GM12878 (cell line): ENCODE measurements around the gene PRAMEF2. TPM values are rescaled to one million over a fixed set of nuclear protein-coding genes. Genes with fewer than 3 reads are reported as not detected.

Experiments
- ATAC-seq: fragments of 200-7000 bp; cut with Tn5 transposase; 3 replicates; pipeline ENCODE4 v1.9.1; 2020; ENCODE audit warnings: mild to moderate bottlenecking, moderate library complexity
- BruUV-seq: library from RNA; stranded (reverse); fragments of 400-500 nt; replicated peaks from 2 replicates; lab custom pipeline; 2021; lab: Mats Ljungman, UMichigan
- CTCF ChIA-PET: fragments of 300-600 bp; sonication (Branson Sonifier 250); formaldehyde crosslinking; extraction: SDS; loops from one replicate; lab custom pipeline; 2021; ENCODE audit warnings: inconsistent platforms; lab: Yijun Ruan, JAX
- POLR2A ChIA-PET: fragments of 350-600 bp; formaldehyde crosslinking; extraction: SDS; loops from one replicate; lab custom pipeline; 2021; ENCODE audit warnings: inconsistent platforms; lab: Charles Lee
- RAD21 ChIA-PET: fragments of 300-600 bp; sonication (Branson Sonifier 250); formaldehyde crosslinking; loops from one replicate; lab custom pipeline; 2023; ENCODE audit warnings: antibody characterized with exemption; ENCODE audit not compliant: unreplicated experiment; lab: Charles Lee
- SMC1A ChIA-PET: fragments of 300-600 bp; sonication (Branson Sonifier 250); formaldehyde crosslinking; loops from one replicate; lab custom pipeline; 2023; ENCODE audit not compliant: unreplicated experiment, uncharacterized antibody; lab: Charles Lee
- DNase-seq: peaks from one replicate; pipeline ENCODE4 v3.0.0-alpha.2; 2011; ENCODE audit warnings: low read depth, low spot score
- FAIRE-seq: peaks from 3 replicates; lab custom pipeline; 2011; peaks lifted over from hg19 to GRCh38; lab: Jason Lieb, UNC
- H2AFZ ChIP-seq: 2 replicates; pipeline ENCODE4 v1.6.0; 2011; ENCODE audit warnings: low read depth, low read length, control low read depth; ENCODE audit not compliant: control insufficient read depth
- H3K27ac ChIP-seq: 2 replicates; pipeline ENCODE4 v1.5.1; 2011; ENCODE audit warnings: control low read depth; ENCODE audit not compliant: control insufficient read depth, insufficient read depth
- H3K27me3 ChIP-seq, 2 experiments: replicated peaks in 1 of 2; 2 replicates each; pipeline versions ENCODE4 v1.6.0 to v1.6.1; 2011; ENCODE audit warnings: low read length in 1 of 2; ENCODE audit not compliant: control insufficient read depth in 2 of 2, insufficient read depth in 2 of 2
- H3K36me3 ChIP-seq, 2 experiments: 2 replicates each; pipeline ENCODE4 v1.5.1; 2011; ENCODE audit warnings: low read length in 1 of 2; ENCODE audit not compliant: control insufficient read depth in 2 of 2, insufficient read depth in 2 of 2
- H3K4me1 ChIP-seq: 2 replicates; pipeline ENCODE4 v1.6.1; 2011; ENCODE audit warnings: mild to moderate bottlenecking, low read length, moderate library complexity, mixed read lengths; ENCODE audit not compliant: control insufficient read depth, insufficient read depth
- H3K4me2 ChIP-seq: 2 replicates; pipeline ENCODE4 v1.6.0; 2011; ENCODE audit warnings: control low read depth; ENCODE audit not compliant: control insufficient read depth, insufficient read depth
- H3K4me3 ChIP-seq: fragments of 200-600 bp; sonication (generic); 2 replicates; pipeline ENCODE4 v1.5.1; 2016
- H3K79me2 ChIP-seq: 2 replicates; pipeline ENCODE4 v1.6.0; 2011; ENCODE audit warnings: low read length; ENCODE audit not compliant: control insufficient read depth, insufficient read depth
- H3K9ac ChIP-seq: 2 replicates; pipeline ENCODE4 v1.8.0; 2011; ENCODE audit warnings: low read length, control low read depth, mixed read lengths; ENCODE audit not compliant: control insufficient read depth, insufficient read depth
- H3K9me3 ChIP-seq: replicated peaks from 3 replicates; pipeline ENCODE4 v1.5.1; 2011; ENCODE audit warnings: mild to moderate bottlenecking, low read length; ENCODE audit not compliant: control insufficient read depth, insufficient read depth
- H4K20me1 ChIP-seq: 2 replicates; pipeline ENCODE4 v1.6.0; 2011; ENCODE audit not compliant: control insufficient read depth, insufficient read depth
- ASH2L ChIP-seq: fragments of 300-600, 200-600 bp; sonication (generic); IDR thresholded peaks from 2 replicates; pipeline ENCODE4 v1.6.1; 2017; ENCODE audit warnings: low read depth, mild to moderate bottlenecking, borderline replicate concordance
- BMI1 ChIP-seq: fragments of 450-650 bp; IDR thresholded peaks from 2 replicates; pipeline ENCODE4 v1.6.1; 2016; ENCODE audit warnings: mild to moderate bottlenecking, moderate library complexity, borderline replicate concordance
- CREB1 ChIP-seq: IDR thresholded peaks from 2 replicates; pipeline ENCODE4 v1.6.1; 2012; ENCODE audit warnings: low read depth, mild to moderate bottlenecking, inconsistent platforms
- CUX1 ChIP-seq: IDR thresholded peaks from 2 replicates; pipeline ENCODE4 v1.6.1; 2012; ENCODE audit warnings: improper control_type of control experiment, low read depth, low read length; ENCODE audit not compliant: insufficient replicate concordance
- FOXK2 ChIP-seq: fragments of 450-650 bp; IDR thresholded peaks from 2 replicates; pipeline ENCODE4 v1.6.1; 2017; ENCODE audit warnings: mild to moderate bottlenecking, moderate library complexity
- HCFC1 ChIP-seq: fragments of 150-350 bp; IDR thresholded peaks from 2 replicates; pipeline ENCODE4 v1.6.1; 2014; ENCODE audit warnings: low read length
- HDGF ChIP-seq: fragments of 450-650 bp; IDR thresholded peaks from 2 replicates; pipeline ENCODE4 v1.6.1; 2016; ENCODE audit warnings: antibody characterized with exemption
- HSF1 ChIP-seq: fragments of 150-350 bp; IDR thresholded peaks from 2 replicates; pipeline ENCODE4 v1.6.1; 2014; ENCODE audit warnings: mild to moderate bottlenecking, low read depth, low read length
- POLR2AphosphoS2 ChIP-seq: IDR thresholded peaks from 2 replicates; pipeline ENCODE4 v1.6.1; 2011; ENCODE audit warnings: low read depth, mild to moderate bottlenecking, low read length, improper control_type of control experiment, moderate library complexity
- RAD21 ChIP-seq: IDR thresholded peaks from 2 replicates; pipeline ENCODE4 v1.6.1; 2011; ENCODE audit warnings: mild to moderate bottlenecking, low read depth, low read length, moderate library complexity; ENCODE audit not compliant: insufficient read depth
- WRNIP1 ChIP-seq: IDR thresholded peaks from 2 replicates; pipeline ENCODE4 v1.6.1; 2011; ENCODE audit warnings: low read depth, low read length, improper control_type of control experiment, borderline replicate concordance
- WGBS: methylation state at CpG from one replicate; pipeline ENCODE4 v1.1.6; 2016; ENCODE audit warnings: low lambda C conversion rate; ENCODE audit not compliant: insufficient replicate concordance, insufficient coverage; ENCODE audit errors: missing lambda C conversion rate; 5-methylcytosine and 5-hydroxymethylcytosine counted together
- in situ Hi-C: fragments of 300-500 bp; cut with MboI; formaldehyde crosslinking; loops from 9 replicates; pipeline ENCODE4 v1.14.3; 2018; ENCODE audit warnings: mixed read lengths
- intact Hi-C: fragments of 100-400 bp; cut with micrococcal nuclease; formaldehyde crosslinking; loops from one replicate; pipeline ENCODE4 v1.14.2; 2022; ENCODE audit not compliant: unreplicated experiment
- polyA plus RNA-seq, 11 experiments: library from polyadenylated mRNA; depleted of rRNA in 4 of 11; unstranded in 6 of 11; stranded (reverse) in 5 of 11; fragments of >200 nt; fragmentation: Nextera tagmentation in 4 of 11; fragmentation: Illumina TruSeq in 1 of 11; extraction: Ambion mirVana in 4 of 11; extraction: Trizol in 1 of 11; gene quantifications; 1 replicate in 1 of 11; 2 replicates in 10 of 11; pipeline versions ENCODE4 v1.2.1 to v1.2.3, GENCODE V29; 2011 to 2016; ENCODE audit warnings: inconsistent platforms in 2 of 11, missing spikeins in 2 of 11, low read depth in 1 of 11
- total RNA-seq, 4 experiments: library from RNA; depleted of rRNA in 3 of 4; stranded (reverse); fragments of >200 nt in 3 of 4; fragmentation: Illumina TruSeq in 1 of 4; extraction: Trizol in 1 of 4; gene quantifications; 2 replicates each; pipeline versions ENCODE4 v1.2.1 to v1.2.3, GENCODE V29; 2013 to 2021
- TF ChIP-seq, protein P1 (sequence below): IDR thresholded peaks from 2 replicates; pipeline ENCODE4 v1.6.1; 2011; ENCODE audit warnings: low read depth, mild to moderate bottlenecking, low read length, moderate library complexity, borderline replicate concordance; ENCODE audit errors: extremely low read depth
- TF ChIP-seq, protein P2 (sequence below): fragments of 450-650 bp; IDR thresholded peaks from 2 replicates; pipeline ENCODE4 v1.6.1; 2017; ENCODE audit warnings: mild to moderate bottlenecking, moderate library complexity

Gene PRAMEF2
- total and polyA plus RNA-seq, 10 of the 15 experiments (the other 5 are each of a cell fraction or from before 2014, with no cell fraction given), result not detected

- DNase-seq, result no peak
- no peaks in the 10 kb centered on the region; a peak in 1 of 4 replicates for H3K27me3 ChIP-seq
- no peak for ATAC-seq
- intact Hi-C loops, result no loop called here
- no peaks in the 10 kb centered on the region for H3K36me3 ChIP-seq
- ChIA-PET CTCF (no interaction called here), SMC1A (interaction anchor here (0.6 kb wide), 1 partner anchor 1928 kb away, joined by 4 read pairs; no protein-coding TSS in a partner anchor), POLR2A (no interaction called here), RAD21 (no interaction called here)
- H3K4me3 ChIP-seq, result no peak overlapping the region
- no peak overlapping the region for H3K9ac ChIP-seq
- no peaks in the 10 kb centered on the region for H4K20me1 ChIP-seq
- no TSS peak for BruUV-seq
- in situ Hi-C loops, result loop anchor here (25.0 kb wide), 1 partner anchor 426 kb away; the partner anchor contains the start of gene PRAMEF18
- no peaks in the 10 kb centered on the region for H3K4me1 ChIP-seq
- no peak overlapping the region for H3K27ac ChIP-seq
- no peaks in the 10 kb centered on the region for H3K79me2 ChIP-seq
- 0% methylated on average over 2 of the region's 2 CpGs for WGBS
- no peak overlapping the region for H2AFZ ChIP-seq
- no peak overlapping the region for H3K4me2 ChIP-seq
- FAIRE-seq, result no peak
- no peaks in the 10 kb centered on the region for H3K9me3 ChIP-seq
- TF ChIP-seq CUX1 (no peak), BMI1 (no peak), WRNIP1 (no peak), CREB1 (no peak), HDGF (no peak), HSF1 (no peak), ASH2L (no peak), HCFC1 (no peak), RAD21 (no peak), POLR2AphosphoS2 (no peak), FOXK2 (no peak)
- TF ChIP-seq, protein P1, sequence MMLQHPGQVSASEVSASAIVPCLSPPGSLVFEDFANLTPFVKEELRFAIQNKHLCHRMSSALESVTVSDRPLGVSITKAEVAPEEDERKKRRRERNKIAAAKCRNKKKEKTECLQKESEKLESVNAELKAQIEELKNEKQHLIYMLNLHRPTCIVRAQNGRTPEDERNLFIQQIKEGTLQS, result no peak
- TF ChIP-seq, protein P2, sequence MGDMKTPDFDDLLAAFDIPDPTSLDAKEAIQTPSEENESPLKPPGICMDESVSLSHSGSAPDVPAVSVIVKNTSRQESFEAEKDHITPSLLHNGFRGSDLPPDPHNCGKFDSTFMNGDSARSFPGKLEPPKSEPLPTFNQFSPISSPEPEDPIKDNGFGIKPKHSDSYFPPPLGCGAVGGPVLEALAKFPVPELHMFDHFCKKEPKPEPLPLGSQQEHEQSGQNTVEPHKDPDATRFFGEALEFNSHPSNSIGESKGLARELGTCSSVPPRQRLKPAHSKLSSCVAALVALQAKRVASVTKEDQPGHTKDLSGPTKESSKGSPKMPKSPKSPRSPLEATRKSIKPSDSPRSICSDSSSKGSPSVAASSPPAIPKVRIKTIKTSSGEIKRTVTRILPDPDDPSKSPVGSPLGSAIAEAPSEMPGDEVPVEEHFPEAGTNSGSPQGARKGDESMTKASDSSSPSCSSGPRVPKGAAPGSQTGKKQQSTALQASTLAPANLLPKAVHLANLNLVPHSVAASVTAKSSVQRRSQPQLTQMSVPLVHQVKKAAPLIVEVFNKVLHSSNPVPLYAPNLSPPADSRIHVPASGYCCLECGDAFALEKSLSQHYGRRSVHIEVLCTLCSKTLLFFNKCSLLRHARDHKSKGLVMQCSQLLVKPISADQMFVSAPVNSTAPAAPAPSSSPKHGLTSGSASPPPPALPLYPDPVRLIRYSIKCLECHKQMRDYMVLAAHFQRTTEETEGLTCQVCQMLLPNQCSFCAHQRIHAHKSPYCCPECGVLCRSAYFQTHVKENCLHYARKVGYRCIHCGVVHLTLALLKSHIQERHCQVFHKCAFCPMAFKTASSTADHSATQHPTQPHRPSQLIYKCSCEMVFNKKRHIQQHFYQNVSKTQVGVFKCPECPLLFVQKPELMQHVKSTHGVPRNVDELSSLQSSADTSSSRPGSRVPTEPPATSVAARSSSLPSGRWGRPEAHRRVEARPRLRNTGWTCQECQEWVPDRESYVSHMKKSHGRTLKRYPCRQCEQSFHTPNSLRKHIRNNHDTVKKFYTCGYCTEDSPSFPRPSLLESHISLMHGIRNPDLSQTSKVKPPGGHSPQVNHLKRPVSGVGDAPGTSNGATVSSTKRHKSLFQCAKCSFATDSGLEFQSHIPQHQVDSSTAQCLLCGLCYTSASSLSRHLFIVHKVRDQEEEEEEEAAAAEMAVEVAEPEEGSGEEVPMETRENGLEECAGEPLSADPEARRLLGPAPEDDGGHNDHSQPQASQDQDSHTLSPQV, result no peak
Measured at GRCh38 chr1:12811409-12811784, 45.5 kb upstream of the PRAMEF2 start.
